ENCODE data around the gene SLC29A2.
"Not testable (repeated sequence)": the region's sequence is repeated elsewhere in the genome, so short reads cannot be mapped to it uniquely, and the experiment has no call there.

SLC29A2 gene

DNA sequence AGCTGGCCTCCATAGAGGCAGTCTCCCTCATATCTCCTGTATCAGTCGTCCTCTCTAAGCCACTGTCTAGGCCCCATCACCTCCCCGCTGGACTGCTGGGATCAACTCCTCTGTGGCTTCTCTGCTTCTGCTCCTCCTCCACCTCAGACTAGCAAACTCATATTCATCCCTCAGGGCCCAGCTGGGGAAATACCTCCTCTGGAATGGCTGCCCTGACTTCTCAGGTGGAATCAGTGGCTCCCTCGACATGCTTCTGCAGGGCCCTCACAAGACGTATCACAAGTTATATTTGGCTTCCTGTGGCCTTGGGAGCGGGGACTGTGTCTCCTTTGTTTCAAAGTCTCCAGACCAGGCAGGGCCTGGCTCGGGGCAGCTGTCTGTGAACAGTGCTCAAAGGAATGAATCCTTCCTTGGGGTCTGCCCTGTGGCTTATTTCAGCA is 10.0 kb downstream of the SLC29A2 start:
- no peak overlapping the region for H3K4me3 ChIP-seq (ENCODE audit: low read depth, low read length)
- TF ChIP-seq, protein P1, sequence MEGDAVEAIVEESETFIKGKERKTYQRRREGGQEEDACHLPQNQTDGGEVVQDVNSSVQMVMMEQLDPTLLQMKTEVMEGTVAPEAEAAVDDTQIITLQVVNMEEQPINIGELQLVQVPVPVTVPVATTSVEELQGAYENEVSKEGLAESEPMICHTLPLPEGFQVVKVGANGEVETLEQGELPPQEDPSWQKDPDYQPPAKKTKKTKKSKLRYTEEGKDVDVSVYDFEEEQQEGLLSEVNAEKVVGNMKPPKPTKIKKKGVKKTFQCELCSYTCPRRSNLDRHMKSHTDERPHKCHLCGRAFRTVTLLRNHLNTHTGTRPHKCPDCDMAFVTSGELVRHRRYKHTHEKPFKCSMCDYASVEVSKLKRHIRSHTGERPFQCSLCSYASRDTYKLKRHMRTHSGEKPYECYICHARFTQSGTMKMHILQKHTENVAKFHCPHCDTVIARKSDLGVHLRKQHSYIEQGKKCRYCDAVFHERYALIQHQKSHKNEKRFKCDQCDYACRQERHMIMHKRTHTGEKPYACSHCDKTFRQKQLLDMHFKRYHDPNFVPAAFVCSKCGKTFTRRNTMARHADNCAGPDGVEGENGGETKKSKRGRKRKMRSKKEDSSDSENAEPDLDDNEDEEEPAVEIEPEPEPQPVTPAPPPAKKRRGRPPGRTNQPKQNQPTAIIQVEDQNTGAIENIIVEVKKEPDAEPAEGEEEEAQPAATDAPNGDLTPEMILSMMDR (IDR thresholded peaks at IDR 0.05; ENCODE audit: control insufficient read depth, extremely low read depth, insufficient read depth), result no peak
- DNase-seq (ENCODE audit: low read depth), result no peak

DNA sequence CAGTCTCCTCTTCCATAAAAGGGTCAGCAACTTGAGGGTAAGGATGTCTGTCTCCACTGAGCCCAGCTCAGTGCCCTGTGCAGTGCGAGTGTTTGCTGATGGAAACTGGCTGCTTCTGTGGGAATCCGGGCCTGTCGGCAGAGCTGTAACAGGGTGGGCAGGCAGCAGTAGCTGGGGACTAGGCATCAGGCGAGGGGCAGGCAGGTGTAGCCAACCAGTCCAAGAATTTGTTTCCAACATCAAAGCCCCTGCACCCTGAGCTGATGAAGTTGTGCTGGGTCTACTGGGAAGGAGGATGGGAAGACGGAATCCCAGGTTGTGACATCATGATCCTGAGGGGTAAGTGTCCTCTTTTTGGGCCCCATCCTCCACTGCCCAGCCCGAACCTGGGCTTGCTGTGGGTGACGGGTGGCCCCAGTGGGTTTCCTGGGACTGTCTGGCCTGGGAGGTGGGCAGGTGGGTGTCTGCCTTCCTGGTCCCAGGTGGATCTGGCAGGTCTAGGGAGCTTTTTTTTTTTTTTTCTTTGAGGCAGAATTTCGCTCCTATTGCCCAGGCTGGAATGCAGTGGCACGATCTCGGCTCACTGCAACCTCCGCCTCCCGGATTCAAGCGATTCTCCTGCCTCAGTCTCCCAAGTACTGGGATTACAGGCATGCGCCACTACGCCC is 11.0 kb downstream of the SLC29A2 start:
- no peak for DNase-seq (ENCODE audit: low read depth)

DNA sequence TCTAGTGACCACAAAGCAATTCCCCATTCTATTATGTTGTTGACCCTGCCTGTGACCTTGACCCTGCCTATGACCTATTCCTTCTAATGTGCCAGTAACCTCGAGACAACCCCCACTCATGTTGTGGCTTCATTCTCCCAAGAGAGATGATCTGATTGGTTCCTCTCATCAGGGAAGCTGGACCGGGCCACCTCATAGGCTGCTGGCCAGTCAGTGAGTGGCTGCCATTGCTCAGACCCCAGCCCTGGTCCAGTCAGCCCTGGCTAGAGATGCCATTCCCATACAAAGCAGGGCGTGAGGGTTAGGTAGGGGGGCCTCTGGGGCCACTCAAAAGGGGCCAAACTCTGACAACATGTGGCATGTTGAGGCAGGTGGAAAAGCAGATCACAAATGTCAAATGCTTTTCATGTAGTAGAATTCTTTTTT is 11.9 kb downstream of the SLC29A2 start:
- TF ChIP-seq, protein P1 (IDR thresholded peaks at IDR 0.05; ENCODE audit: control insufficient read depth, extremely low read depth, insufficient read depth), result no peak
- no peak overlapping the region for H3K4me3 ChIP-seq (ENCODE audit: low read depth, low read length)
- DNase-seq (ENCODE audit: low read depth), result no peak

More for the DNA sequence above, 11.0 kb downstream of the SLC29A2 start:
- TF ChIP-seq, protein P1 (IDR thresholded peaks at IDR 0.05; ENCODE audit: control insufficient read depth, extremely low read depth, insufficient read depth), result no peak
- no peak overlapping the region for H3K4me3 ChIP-seq (ENCODE audit: low read depth, low read length)

DNA sequence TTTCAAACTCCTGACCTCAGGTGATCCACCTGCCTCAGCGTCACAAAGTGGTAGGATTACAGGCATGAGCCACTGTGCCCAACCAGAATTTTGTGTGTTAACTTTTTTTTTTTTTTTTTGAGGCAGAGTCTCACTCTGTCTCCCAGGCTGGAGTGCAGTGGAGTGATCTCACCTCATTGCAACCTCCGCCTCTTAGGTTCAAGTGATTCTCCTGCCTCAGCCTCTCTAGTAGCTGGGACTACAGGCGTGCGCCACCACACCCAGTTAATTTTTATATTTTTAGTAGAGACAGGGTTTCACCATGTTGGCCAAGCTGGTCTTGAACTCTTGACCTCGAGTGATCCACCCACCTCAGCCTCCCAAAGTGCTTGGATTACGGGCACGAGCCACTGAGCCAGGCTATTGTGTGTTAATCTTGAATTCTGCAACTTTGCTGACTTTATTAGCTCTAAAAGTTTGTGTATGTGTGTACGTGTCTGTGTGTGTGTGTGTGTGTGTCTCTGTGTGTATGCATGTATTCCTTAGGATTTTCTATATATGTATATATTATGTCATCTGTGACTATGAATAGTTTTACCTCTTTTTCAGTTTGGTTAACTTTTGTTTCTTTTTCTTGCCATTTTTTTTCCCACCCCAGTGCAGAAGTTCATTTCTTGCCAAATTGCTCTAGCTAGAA is 20.9 kb downstream of the SLC29A2 start:
- not testable (repeated sequence) for DNase-seq (ENCODE audit: low read depth); H3K4me3 ChIP-seq (ENCODE audit: low read depth, low read length)

DNA sequence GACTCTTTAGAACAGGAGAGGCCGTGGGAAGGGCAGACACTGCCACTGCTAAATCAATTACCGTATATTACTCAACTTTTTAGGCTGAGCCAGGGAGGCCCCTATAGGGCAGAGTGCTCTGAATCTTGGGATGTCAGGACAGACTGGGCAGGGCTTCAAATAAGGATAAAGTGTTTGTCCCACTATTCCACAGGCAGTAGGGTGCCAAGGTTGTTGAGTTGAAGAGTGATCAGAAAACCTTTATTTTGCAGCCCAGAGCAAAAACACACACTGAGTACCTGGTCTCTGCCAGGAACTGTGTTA is 22.5 kb downstream of the SLC29A2 start:
- H3K4me3 ChIP-seq (ENCODE audit: low read depth, low read length), result no peak overlapping the region
- DNase-seq (ENCODE audit: low read depth), result no peak
- TF ChIP-seq, protein P1 (IDR thresholded peaks at IDR 0.05; ENCODE audit: control insufficient read depth, extremely low read depth, insufficient read depth), result no peak

DNA sequence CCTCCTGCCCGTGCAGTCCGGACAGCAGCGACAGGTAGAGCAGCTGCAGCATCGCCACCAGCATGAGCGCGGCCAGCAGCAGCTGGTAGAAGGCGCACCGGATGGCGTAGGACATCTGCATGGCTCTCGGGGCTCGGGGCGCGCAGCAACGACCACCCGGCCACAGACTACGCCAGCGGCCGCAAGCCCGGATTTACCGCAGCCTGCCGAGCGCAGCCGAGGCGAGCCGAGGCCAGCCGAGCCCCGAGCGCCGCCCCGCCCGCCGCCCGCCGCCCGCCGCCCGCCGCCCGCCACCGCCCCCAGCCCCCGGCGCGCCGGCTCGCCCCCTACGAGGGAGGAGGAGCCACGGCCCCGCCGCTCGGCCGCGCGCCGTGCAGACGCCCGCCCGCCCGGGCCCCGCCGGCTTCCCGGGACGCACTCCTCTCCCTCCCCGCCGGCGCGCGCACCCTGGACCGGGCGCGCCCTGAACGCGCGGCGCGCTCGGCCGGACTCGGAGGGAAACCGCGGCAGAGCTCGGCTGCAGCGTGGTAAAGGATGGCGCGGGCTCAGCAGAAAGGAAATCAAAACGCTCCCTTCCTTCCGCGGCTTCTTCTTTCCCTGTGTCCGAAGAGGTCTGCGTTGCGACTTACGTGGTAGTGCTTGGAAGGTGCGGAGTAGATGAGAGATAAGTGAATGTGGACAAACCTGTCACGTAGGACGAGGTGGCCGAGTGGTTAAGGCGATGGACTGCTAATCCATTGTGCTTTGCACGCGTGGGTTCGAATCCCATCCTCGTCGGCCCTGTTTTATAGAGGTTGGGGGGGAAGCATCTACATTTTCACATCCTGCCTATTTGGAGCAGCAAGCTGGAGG is 23.9 kb downstream of the SLC29A2 start, which contains the start of gene B4GAT1:
Gene B4GAT1, minus strand, starts transcription at position 205 of the 852 bp plus-strand sequence. Its CDS starts 84 bp downstream, at position 121.
- TF ChIP-seq, protein P1 (IDR thresholded peaks at IDR 0.05; ENCODE audit: control insufficient read depth, extremely low read depth, insufficient read depth), result no peak
- H3K4me3 ChIP-seq (ENCODE audit: low read depth, low read length), result peak within 1 kb of the TSS; percentile 89
- DNase-seq (ENCODE audit: low read depth), result peak; percentile 79

All from LNCaP clone FGC (cell line).